MCF 10A (cell line): Measurements from ENCODE around the gene XXYLT1. TPM values are rescaled to one million over a fixed set of nuclear protein-coding genes. Genes with fewer than 3 reads are reported as not detected.

ENCODE experiments used
- BruUV-seq: library from RNA; stranded (reverse); fragments of 400-500 nt; replicated peaks from 2 replicates; lab custom pipeline; 2021; lab: Mats Ljungman, UMichigan
- CTCF ChIA-PET: fragments of 300-600 bp; sonication (Branson Sonifier 250); formaldehyde crosslinking; extraction: SDS; loops from one replicate; lab custom pipeline; 2021; ENCODE audit warnings: antibody characterized with exemption, inconsistent platforms; lab: Yijun Ruan, JAX
- POLR2A ChIA-PET: fragments of 300-600, 350-650 bp; sonication (Branson Sonifier 250); formaldehyde crosslinking; extraction: SDS; loops from one replicate; lab custom pipeline; 2020; ENCODE audit warnings: antibody characterized with exemption, inconsistent platforms; lab: Yijun Ruan, JAX
- DNase-seq: peaks from one replicate; pipeline ENCODE4 v3.0.0-alpha.2; 2018; ENCODE audit not compliant: unreplicated experiment
- H3K27ac Mint-ChIP-seq: one replicate; pipeline ENCODE4 v1.8.0; 2022; ENCODE audit warnings: mild to moderate bottlenecking, low read depth, mixed read lengths; ENCODE audit not compliant: unreplicated experiment
- H3K27me3 Mint-ChIP-seq: one replicate; pipeline ENCODE4 v1.8.0; 2022; ENCODE audit warnings: mixed read lengths; ENCODE audit not compliant: insufficient read depth, unreplicated experiment
- H3K36me3 Mint-ChIP-seq: one replicate; pipeline ENCODE4 v1.8.0; 2022; ENCODE audit warnings: mild to moderate bottlenecking, moderate library complexity, mixed read lengths; ENCODE audit not compliant: insufficient read depth, unreplicated experiment
- H3K4me1 Mint-ChIP-seq: one replicate; pipeline ENCODE4 v1.8.0; 2022; ENCODE audit warnings: mixed read lengths; ENCODE audit not compliant: insufficient read depth, unreplicated experiment
- H3K4me3 Mint-ChIP-seq: one replicate; pipeline ENCODE4 v1.8.0; 2022; ENCODE audit warnings: mild to moderate bottlenecking, moderate library complexity, mixed read lengths; ENCODE audit not compliant: unreplicated experiment
- H3K9me3 Mint-ChIP-seq: one replicate; pipeline ENCODE4 v1.8.0; 2022; ENCODE audit warnings: mixed read lengths; ENCODE audit not compliant: unreplicated experiment
- CTCF ChIP-seq: fragments of 200-600 bp; IDR thresholded peaks from one replicate; pipeline ENCODE4 v1.8.0; 2022; ENCODE audit warnings: antibody characterized with exemption, mild to moderate bottlenecking; ENCODE audit not compliant: unreplicated experiment
- intact Hi-C: fragments of 100-400 bp; cut with micrococcal nuclease; formaldehyde crosslinking; loops from 2 replicates; pipeline ENCODE4 v1.14.1; 2022
- total RNA-seq: library from RNA; stranded (reverse); gene quantifications from 2 replicates; pipeline ENCODE4 v1.2.3, GENCODE V29; 2022

XXYLT1 gene
- total RNA-seq, 1 experiment from 2014 or later: 10.0 TPM

GRCh38 chr3:195171093-195171873, 99.7 kb downstream of the XXYLT1 start:
- DNase-seq: no peak
- Mint-ChIP-seq H3K4me1 (no peaks in the 10 kb centered on the region), H3K27ac (no peak overlapping the region), H3K36me3 (peaks cover 13% of the 10 kb centered on the region), H3K4me3 (no peak overlapping the region), H3K27me3 (no peaks in the 10 kb centered on the region), H3K9me3 (no peaks in the 10 kb centered on the region)
- no TSS peak for BruUV-seq
- ChIA-PET POLR2A (interaction anchor here (0.9 to 1.7 kb wide), 3 partner anchors 12 to 17 kb away, joined by 3 to 5 read pairs (median 4); no protein-coding TSS in a partner anchor), CTCF (interaction anchor here (1.0 kb wide), 1 partner anchor 8 kb away, joined by 4 read pairs; no protein-coding TSS in a partner anchor)
- intact Hi-C loops: no loop called here
- TF ChIP-seq CTCF: no peak

DNA sequence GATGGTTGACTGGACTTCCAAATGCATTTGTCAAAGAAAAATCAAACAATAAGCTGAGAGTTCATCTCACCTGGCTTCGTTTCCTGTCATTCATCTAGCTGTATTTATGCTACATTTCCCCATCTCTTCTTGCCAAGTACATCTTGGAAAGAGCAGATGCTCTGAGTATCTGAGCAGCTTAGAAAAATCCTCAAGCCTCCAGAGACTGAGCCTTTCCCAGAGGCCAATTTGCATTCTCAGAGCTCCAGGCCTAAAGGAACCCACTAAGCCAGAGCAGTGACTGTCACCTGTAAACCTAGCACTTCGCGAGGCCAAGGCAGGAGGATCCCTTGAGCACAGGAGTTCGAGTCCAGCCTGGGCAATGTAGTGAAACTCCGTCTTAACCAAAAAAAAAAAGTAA, 100.5 kb downstream of the XXYLT1 start:
- BruUV-seq: no TSS peak
- Mint-ChIP-seq H3K4me1 (no peaks in the 10 kb centered on the region), H3K36me3 (peaks cover 13% of the 10 kb centered on the region), H3K27ac (no peak overlapping the region), H3K9me3 (no peaks in the 10 kb centered on the region), H3K4me3 (no peak overlapping the region), H3K27me3 (no peaks in the 10 kb centered on the region)
- intact Hi-C loops: no loop called here
- TF ChIP-seq CTCF: no peak
- POLR2A ChIA-PET: interaction anchor here (0.6 to 1.7 kb wide), 5 partner anchors 11 to 32 kb away, joined by 3 to 5 read pairs (median 3); no protein-coding TSS in a partner anchor
- DNase-seq: no peak
- CTCF ChIA-PET: interaction anchor here (0.8 to 1.0 kb wide), 2 partner anchors 9 to 87 kb away, joined by 3 to 4 read pairs; no protein-coding TSS in a partner anchor

DNA sequence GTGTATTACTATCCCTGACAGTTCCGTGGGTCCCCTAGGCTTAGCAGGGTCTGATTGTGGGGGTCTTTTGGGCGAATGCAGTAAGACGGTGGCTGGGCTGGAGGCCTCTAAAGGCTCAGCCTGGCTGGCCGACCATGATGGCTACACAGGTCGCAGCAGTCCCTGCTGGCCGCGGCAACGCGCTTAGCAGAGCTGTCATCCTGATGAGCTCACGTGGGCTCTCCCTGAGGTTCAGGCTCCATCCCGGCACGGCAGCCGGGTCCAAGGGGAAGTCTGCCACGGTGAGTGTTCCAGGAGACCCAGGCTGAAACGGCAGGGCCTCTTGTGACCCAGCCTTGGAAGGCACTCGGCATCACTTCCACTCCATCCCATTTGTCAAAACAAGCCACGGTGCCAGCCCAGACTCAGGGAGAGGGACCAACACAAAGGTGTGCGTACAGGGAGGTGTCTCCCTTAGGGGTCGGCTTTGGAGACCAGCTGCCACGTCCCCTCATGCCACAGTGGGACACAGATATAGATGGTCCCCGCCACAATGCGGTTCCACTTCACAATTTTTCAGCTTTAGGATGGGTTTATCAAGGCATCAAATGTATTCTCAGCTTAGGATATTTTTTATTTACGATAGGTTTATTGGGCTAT, 101.8 kb downstream of the XXYLT1 start:
- no peaks in the 10 kb centered on the region for H3K9me3 Mint-ChIP-seq
- ChIA-PET POLR2A (interaction anchor here (0.7 to 2.4 kb wide), 4 partner anchors 13 to 216 kb away, joined by 3 to 5 read pairs (median 3); no protein-coding TSS in a partner anchor), CTCF (interaction anchor here (0.7 kb wide), 1 partner anchor 28 kb away, joined by 3 read pairs; no protein-coding TSS in a partner anchor)
- H3K36me3 Mint-ChIP-seq: peaks cover 12% of the 10 kb centered on the region
- H3K4me3 Mint-ChIP-seq: no peak overlapping the region
- TF ChIP-seq CTCF: no peak
- H3K27ac Mint-ChIP-seq: no peak overlapping the region
- BruUV-seq: no TSS peak
- no peaks in the 10 kb centered on the region for H3K27me3 Mint-ChIP-seq
- no peaks in the 10 kb centered on the region for H3K4me1 Mint-ChIP-seq
- no peak for DNase-seq
- intact Hi-C loops: no loop called here
